Ovary (tissue), 9 donors: ENCODE data around the gene MCM9. TPM values are rescaled to one million over a fixed set of nuclear protein-coding genes. Genes with fewer than 3 reads are reported as not detected.

Experiments
- DNase-seq, 5 donors: peaks; one replicate each; pipeline ENCODE4 v3.0.0-alpha.2; 2019 to 2020
- H3K27ac ChIP-seq, 2 donors: fragments of 200-600 bp; one replicate each; pipeline versions ENCODE4 v1.5.1 to v1.8.0; 2019 to 2022
- H3K27me3 ChIP-seq: fragments of 200-600 bp; one replicate; pipeline ENCODE4 v1.8.0; 2022
- H3K36me3 ChIP-seq: fragments of 200-600 bp; sonication (generic); one replicate; pipeline ENCODE4 v1.5.1; 2019
- H3K4me1 ChIP-seq: one replicate; pipeline ENCODE4 v1.8.1; 2013; ENCODE audit warnings: mild to moderate bottlenecking, moderate library complexity; ENCODE audit not compliant: insufficient read depth
- H3K4me3 ChIP-seq: fragments of 200-600 bp; sonication (generic); one replicate; pipeline ENCODE4 v1.5.1; 2017
- H3K9me3 ChIP-seq, 2 donors: fragments of 200-600 bp in 1 of 2; sonication (generic) in 1 of 2; one replicate each; pipeline versions ENCODE4 v1.5.1 to v1.8.1; 2013 to 2019; ENCODE audit warnings: mild to moderate bottlenecking in 1 of 2, moderate library complexity in 1 of 2
- EP300 ChIP-seq: sonication (generic); formaldehyde crosslinking; IDR thresholded peaks from one replicate; pipeline ENCODE4 v1.6.1; 2017; ENCODE audit warnings: antibody characterized with exemption
- POLR2A ChIP-seq: fragments of 450-650 bp; IDR thresholded peaks from one replicate; pipeline ENCODE4 v1.6.1; 2017; ENCODE audit warnings: antibody characterized with exemption, mild to moderate bottlenecking, moderate library complexity
- WGBS, 3 donors: extraction: QIAGEN DNeasy Blood & Tissue Kit in 1 of 3; methylation state at CpG; one replicate each; pipeline versions ENCODE4 v1.1.5 to v1.1.7; 2013 to 2017; 5-methylcytosine and 5-hydroxymethylcytosine counted together
- intact Hi-C, 4 donors: fragments of 100-400 bp; cut with DNase I; formaldehyde crosslinking; loops; one replicate each; pipeline versions ENCODE4 v1.11.0 to v1.15.1; 2022 to 2023
- polyA plus RNA-seq, 2 donors: library from polyadenylated mRNA; stranded (reverse); fragments of 200-250 nt in 1 of 2; fragments of 350-450 nt in 1 of 2; fragmentation: Illumina TruSeq in 1 of 2; extraction: RNeasy Lipid Tissue Mini Kit (QIAGEN cat#74804) in 1 of 2; gene quantifications; one replicate each; pipeline ENCODE4 v1.2.3, GENCODE V29; 2013 to 2014
- total RNA-seq, 7 donors: library from RNA; depleted of rRNA in 2 of 7; stranded (reverse); fragments of >200 nt in 2 of 7; fragmentation: NEBNext Ultra II Directional in 3 of 7; extraction: Animal tissue kit (Norgen Biotek cat#: 25700) in 3 of 7; gene quantifications; one replicate each; pipeline versions ENCODE4 v1.1.0 to v1.2.4, GENCODE V29; 2016 to 2023
- TF ChIP-seq, protein P1 (sequence below), 3 donors: fragments of 450-650 bp in 2 of 3; fragments of 200-600 bp in 1 of 3; IDR thresholded peaks; one replicate each; pipeline versions ENCODE4 v1.5.1 to v1.8.0; 2016 to 2022; ENCODE audit warnings: antibody characterized with exemption in 3 of 3, mild to moderate bottlenecking in 1 of 3
- donor health status: DM: no; HTN: no; CAD: no; lungs with moderate emphysema.
- donor health status: DM: no; HTN: no; CAD: no.
- donor health status: Bipolar disorder and iron deficiency.
- donor health status: DM: yes; HTN: yes; CAD: no.
- donor health status: DM: no; HTN: no; CAD: no.
- donor health status: DM: yes; HTN: yes; CAD: no.

MCM9 gene
- total and polyA plus RNA-seq, 9 donors, result 5.5 to 17.5 (median 11.2) TPM

DNA sequence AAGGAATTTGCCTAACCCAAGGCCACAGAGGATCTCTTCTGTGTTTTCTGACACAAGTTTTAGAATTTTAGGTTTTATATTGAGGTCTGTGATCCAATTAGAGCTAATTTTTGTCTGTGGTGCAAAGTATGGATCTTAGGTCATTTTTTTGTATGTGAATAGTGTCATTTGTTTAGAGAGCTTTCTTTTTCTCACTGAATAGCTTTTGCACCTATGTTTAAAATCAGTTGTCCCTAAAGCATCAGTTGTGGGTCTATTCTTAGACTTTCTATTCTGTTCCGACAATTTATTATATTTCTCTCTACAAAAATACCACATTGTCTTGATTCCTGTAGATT is 341 bp upstream of the MCM9 start:
- 18 to 35% (median 20%) methylated on average over 1 of the region's 1 CpG for WGBS, 3 donors
- intact Hi-C loops, result no loop called here

DNA sequence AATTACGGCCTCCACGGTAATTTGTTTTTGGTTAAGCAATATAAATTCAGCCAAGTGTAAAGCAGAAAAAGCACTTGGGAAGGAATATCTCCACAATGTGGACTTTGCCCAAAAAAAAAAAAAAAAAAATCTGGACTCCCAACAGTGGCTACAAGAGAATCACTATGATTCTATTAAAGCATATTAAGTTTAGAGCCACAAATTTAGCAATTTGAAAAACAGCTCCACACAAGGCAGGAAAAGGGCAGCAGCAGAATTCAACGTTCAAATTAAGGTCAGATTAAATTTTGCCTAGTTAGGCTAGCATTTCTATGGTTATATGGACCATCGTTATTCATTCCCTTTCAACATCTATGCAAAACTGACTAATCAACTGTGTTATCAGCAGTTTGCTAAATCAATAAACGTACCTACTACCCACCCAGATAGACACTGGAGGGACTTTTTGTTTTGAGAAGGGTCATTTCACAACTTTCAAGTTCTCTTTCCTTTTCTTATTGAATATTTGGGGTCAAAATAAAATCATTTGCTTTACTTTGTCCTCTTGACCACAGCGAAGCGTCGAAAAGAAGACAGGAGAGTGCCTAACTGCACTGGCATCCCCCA is 1.0 kb downstream of the MCM9 start:
- TF ChIP-seq, protein P1, sequence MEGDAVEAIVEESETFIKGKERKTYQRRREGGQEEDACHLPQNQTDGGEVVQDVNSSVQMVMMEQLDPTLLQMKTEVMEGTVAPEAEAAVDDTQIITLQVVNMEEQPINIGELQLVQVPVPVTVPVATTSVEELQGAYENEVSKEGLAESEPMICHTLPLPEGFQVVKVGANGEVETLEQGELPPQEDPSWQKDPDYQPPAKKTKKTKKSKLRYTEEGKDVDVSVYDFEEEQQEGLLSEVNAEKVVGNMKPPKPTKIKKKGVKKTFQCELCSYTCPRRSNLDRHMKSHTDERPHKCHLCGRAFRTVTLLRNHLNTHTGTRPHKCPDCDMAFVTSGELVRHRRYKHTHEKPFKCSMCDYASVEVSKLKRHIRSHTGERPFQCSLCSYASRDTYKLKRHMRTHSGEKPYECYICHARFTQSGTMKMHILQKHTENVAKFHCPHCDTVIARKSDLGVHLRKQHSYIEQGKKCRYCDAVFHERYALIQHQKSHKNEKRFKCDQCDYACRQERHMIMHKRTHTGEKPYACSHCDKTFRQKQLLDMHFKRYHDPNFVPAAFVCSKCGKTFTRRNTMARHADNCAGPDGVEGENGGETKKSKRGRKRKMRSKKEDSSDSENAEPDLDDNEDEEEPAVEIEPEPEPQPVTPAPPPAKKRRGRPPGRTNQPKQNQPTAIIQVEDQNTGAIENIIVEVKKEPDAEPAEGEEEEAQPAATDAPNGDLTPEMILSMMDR (IDR thresholded peaks at IDR 0.05), result no peak
- no peak for TF ChIP-seq POLR2A
- no peak for TF ChIP-seq EP300
- no peaks in the 10 kb centered on the region for H3K9me3 ChIP-seq
- peak overlapping the region; percentile 45 to 90 for H3K27ac ChIP-seq
- intact Hi-C loops, result no loop called here
- H3K36me3 ChIP-seq, result no peaks in the 10 kb centered on the region
- peak overlapping the region; percentile 85 for H3K4me3 ChIP-seq
- H3K27me3 ChIP-seq, result no peaks in the 10 kb centered on the region
- WGBS, 3 donors, result 18 to 25% (median 21%) methylated on average over 8 of the region's 8 CpGs
- no peak for DNase-seq
- no peaks in the 10 kb centered on the region for H3K4me1 ChIP-seq

More for the DNA sequence above, 341 bp upstream of the MCM9 start:
- Histone ChIP-seq H3K27me3 (no peaks in the 10 kb centered on the region), H3K27ac (peak overlapping the region; percentile 45 to 90), H3K9me3 (no peaks in the 10 kb centered on the region), H3K4me1 (no peaks in the 10 kb centered on the region), H3K4me3 (peak overlapping the region; percentile 85), H3K36me3 (no peaks in the 10 kb centered on the region)
- no peak for DNase-seq
- TF ChIP-seq, protein P1 (IDR thresholded peaks at IDR 0.05), result no peak
- TF ChIP-seq POLR2A, result no peak
- no peak for TF ChIP-seq EP300

DNA sequence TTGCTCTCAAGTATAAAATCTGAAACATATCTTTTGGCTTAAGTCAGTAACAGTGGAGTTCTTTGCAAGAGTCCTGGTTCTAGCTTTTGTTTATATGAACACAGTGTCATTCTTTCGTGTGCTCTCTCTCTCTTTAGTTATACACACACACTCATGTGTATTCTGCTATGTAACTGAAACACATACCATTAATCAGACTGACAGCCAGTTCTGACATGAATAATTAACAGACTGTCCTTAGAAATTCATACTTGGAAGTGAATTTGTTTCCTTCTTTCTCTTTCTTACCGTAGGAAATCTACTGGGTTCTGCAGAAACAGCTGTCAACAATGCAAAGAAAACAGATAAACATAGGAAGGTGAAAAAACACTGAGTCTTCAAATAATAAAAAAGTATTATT is 2.5 kb downstream of the MCM9 start:
- WGBS, 3 donors, result 55 to 79% (median 64%) methylated on average over 2 of the region's 2 CpGs

DNA sequence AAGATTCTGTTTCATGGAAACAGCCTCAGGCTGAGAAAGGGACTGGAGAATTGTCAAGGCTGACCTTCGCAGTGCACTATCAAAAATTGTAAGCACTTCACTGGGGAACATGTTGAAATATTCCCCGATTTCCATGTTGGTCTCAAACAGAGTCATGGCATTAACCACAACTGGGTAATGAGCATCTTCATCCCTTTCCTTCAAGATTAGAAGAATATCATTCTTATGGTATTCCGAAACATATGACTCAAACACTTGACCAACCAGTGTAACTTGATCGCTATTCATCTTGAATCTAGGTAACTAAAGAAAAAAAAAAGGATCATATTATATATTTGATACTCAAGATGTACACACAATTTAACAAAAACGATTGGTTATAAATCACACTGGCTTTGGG is 3.5 kb downstream of the MCM9 start:
- DNase-seq, result no peak
- 95 to 96% (median 95%) methylated on average over 5 of the region's 5 CpGs for WGBS, 3 donors

More for the DNA sequence above, 2.5 kb downstream of the MCM9 start:
- intact Hi-C loops, result no loop called here
- TF ChIP-seq POLR2A (no peak), EP300 (no peak)
- TF ChIP-seq, protein P1 (IDR thresholded peaks at IDR 0.05), result no peak
- Histone ChIP-seq H3K4me3 (no peak overlapping the region), H3K36me3 (no peaks in the 10 kb centered on the region), H3K27me3 (no peaks in the 10 kb centered on the region), H3K4me1 (no peaks in the 10 kb centered on the region), H3K27ac (no peak overlapping the region), H3K9me3 (no peaks in the 10 kb centered on the region)
- DNase-seq, result no peak

More for the DNA sequence above, 3.5 kb downstream of the MCM9 start:
- H3K36me3 ChIP-seq, result no peaks in the 10 kb centered on the region
- no peaks in the 10 kb centered on the region for H3K27me3 ChIP-seq
- no peak overlapping the region for H3K4me3 ChIP-seq
- TF ChIP-seq EP300, result no peak
- TF ChIP-seq, protein P1 (IDR thresholded peaks at IDR 0.05), result no peak
- TF ChIP-seq POLR2A, result no peak
- H3K4me1 ChIP-seq, result no peaks in the 10 kb centered on the region
- intact Hi-C loops, result no loop called here
- no peak overlapping the region for H3K27ac ChIP-seq
- no peaks in the 10 kb centered on the region for H3K9me3 ChIP-seq
